Prostate gland (tissue), 2 donors: ENCODE results near the gene ST3GAL6.

Experiments used
- CTCF ChIP-seq, 4 experiments: fragments of 200-600 bp in 2 of 4; fragments of 450-650 bp in 2 of 4; sonication (generic) in 2 of 4; IDR thresholded peaks; 1 replicate in 3 of 4; 2 replicates in 1 of 4; pipeline ENCODE4 v1.5.1; 2016 to 2019; ENCODE audit warnings: antibody characterized with exemption in 4 of 4, mild to moderate bottlenecking in 2 of 4, moderate library complexity in 2 of 4
- POLR2A ChIP-seq: fragments of 450-650 bp; IDR thresholded peaks from one replicate; pipeline ENCODE4 v1.6.1; 2016; ENCODE audit warnings: antibody characterized with exemption, mild to moderate bottlenecking

- TF ChIP-seq CTCF (IDR thresholded peaks at IDR 0.05) (no peak), POLR2A (no peak)
These were observed 17.0 kb upstream of the ST3GAL6 start for GRCh38 chr3:98746122-98746521.
